Testis (tissue), 2 donors: ENCODE data around the gene YPEL1.

Source experiments
- CTCF ChIP-seq, 3 experiments: fragments of 450-650 bp in 2 of 3; fragments of 200-600 bp in 1 of 3; sonication (generic) in 1 of 3; IDR thresholded peaks; one replicate each; pipeline ENCODE4 v1.5.1; 2016 to 2019; ENCODE audit warnings: antibody characterized with exemption in 3 of 3, mild to moderate bottlenecking in 2 of 3, moderate library complexity in 1 of 3
- POLR2A ChIP-seq: fragments of 450-650 bp; IDR thresholded peaks from one replicate; pipeline ENCODE4 v1.6.1; 2017; ENCODE audit warnings: antibody characterized with exemption, mild to moderate bottlenecking, moderate library complexity

GRCh38 chr22:21686634-21687393, 48.8 kb downstream of the YPEL1 start:
- no peak for TF ChIP-seq CTCF (IDR thresholded peaks at IDR 0.05)
- no peak for TF ChIP-seq POLR2A
